GM21390 (cell line): ENCODE measurements around the gene SCAPER.
"Not testable (repeated sequence)": the region's sequence is repeated elsewhere in the genome, so short reads cannot be mapped to it uniquely, and the experiment has no call there.

Experiments used
- ATAC-seq: cut with Tn5 transposase; IDR thresholded peaks from one replicate; pipeline ENCODE4 v1.9.1; 2021; ENCODE audit not compliant: unreplicated experiment

The SCAPER gene

GRCh38 chr15:76502185-76502584 lies 403.0 kb downstream of the SCAPER start:
- ATAC-seq = not testable (repeated sequence)

GRCh38 chr15:76501726-76502125 lies 403.4 kb downstream of the SCAPER start:
- ATAC-seq = no peak

DNA sequence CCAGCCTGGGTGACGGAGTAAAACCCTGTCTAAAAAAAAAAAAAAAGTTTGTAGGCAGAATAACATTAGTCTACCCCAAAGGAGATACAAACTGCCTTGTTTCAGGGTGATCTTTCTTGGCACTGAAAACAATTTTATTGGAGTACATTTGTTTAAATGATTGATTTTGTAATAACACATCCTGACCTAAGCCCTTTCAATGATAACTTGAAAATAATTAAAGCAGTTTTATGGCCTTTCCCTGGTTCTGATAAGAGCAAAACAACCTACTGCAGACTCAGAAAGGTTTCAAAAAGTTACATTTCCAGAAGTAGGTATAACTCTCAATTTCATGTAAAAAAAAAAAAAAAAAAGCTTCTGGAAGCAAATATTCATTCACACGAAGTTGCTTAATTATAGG lies 404.1 kb downstream of the SCAPER start:
- no peak for ATAC-seq

- no peak for ATAC-seq
Measured at GRCh38 chr15:76495487-76495886, 409.7 kb downstream of the SCAPER start.

DNA sequence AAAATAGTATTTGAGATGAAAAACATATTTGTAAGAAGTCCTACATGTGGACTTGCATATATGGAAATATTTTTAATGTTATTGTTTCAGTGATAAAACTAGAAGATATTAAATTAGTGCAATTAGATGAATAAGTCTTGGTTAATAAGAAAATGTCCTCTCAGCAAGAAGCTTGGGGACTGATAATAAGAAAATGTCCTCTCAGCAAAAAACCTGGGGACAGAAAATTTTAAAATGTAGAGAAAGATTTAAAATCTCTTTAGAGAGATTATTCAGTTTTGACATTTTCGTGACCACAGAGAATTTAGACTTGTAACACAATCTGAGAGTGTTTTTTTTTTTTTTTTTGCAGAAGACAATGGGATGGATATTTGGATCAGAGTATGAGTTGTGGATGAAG lies 412.6 kb downstream of the SCAPER start:
- no peak for ATAC-seq

GRCh38 chr15:76483752-76484151 lies 421.4 kb downstream of the SCAPER start:
- ATAC-seq = no peak

DNA sequence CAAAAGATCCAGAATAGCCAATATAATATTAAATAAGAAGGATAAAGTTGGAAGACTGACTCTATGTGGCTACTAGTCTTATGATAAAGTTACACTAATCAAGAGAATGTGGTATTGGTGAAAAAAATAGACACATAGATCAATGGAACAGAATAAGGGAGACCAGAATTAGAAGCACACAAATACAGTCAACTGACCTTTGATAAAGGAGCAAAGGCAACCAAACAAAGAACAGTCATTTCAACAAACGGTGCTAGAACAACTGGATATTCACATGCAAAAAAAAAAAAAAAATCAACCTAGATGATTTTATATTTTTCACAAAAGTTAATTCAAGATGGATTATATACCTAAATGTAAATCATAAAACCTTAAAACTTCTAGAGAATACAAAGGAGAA lies 422.1 kb downstream of the SCAPER start:
- no peak for ATAC-seq

DNA sequence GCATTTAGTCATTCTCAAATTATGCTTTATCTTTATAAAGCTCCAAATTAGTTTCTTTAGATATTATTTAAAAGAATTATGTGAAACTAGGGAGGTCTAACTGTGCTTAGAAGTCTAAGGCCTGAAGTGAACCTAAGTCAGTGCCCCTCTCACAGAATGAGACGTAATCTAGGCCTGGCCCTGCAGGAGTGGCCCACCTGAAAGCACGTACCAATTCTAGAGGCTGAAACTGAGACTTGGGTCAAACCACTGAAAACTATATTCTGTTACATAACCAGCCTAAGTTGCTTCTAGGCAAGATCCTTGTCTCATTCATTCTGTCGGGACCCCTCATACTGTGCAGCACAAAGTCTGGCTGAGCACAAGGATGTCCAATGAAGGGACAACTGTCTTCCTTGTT lies 424.9 kb downstream of the SCAPER start:
- no peak for ATAC-seq

GRCh38 chr15:76470691-76471090 lies 434.4 kb downstream of the SCAPER start:
- no peak for ATAC-seq

DNA sequence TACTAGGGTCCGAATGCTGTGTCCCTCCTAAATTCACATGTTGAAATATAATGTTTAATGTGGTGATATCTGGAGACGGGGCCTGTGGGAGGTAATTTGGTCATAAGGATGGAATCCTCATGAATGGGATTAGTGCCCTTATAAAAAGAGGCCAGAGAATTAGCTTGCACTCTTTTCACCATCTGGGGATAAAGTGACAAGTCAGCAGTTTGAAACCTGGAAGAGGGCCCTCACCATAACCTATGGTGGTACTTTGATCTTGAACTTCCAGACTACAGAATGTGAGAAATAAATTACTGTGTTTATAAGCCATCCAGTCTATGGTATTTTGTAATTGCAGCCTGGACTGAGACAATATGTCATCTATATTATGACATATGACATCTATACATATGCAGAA lies 436.4 kb downstream of the SCAPER start:
- no peak for ATAC-seq

GRCh38 chr15:76467136-76467535 lies 438.0 kb downstream of the SCAPER start:
- ATAC-seq = no peak

GRCh38 chr15:76465728-76466127 lies 439.4 kb downstream of the SCAPER start:
- no peak for ATAC-seq

GRCh38 chr15:76464247-76464646 lies 440.9 kb downstream of the SCAPER start:
- no peak for ATAC-seq

DNA sequence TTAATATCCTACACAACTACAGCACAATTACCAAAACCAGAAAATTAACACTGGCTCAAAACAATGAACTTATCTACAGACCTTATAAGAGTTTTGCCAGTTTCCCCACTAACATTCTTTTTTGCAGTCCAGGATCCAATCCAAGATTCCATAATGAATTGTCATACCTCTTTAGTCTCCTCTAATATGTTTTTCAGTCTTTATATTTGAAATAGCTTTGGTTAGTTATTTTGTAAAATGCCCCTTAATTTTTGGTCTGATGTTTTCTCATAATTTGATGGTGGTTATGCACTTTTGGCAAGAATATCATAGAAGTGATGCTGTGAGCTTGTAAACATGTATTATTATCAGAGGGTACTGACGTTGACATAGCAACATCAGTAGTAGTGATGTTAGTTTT lies 444.3 kb downstream of the SCAPER start:
- no peak for ATAC-seq

DNA sequence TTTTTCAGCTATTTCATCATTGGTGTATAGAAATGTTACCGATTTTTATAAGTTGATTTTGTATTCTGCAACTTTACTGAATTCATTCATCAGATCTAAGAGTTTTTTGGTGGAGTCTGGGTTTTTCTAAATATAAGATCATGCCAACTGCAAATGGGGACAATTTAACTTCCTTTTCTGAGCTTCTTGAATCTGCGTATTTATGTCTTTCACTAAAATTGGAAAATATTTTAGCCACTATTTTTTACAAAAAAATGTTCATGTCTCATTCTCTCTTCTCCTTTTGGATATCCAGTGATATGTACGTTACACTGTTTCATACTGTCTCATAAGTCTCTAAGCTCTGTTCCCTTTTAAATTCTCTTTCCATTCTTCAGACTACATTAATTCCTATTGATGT lies 444.8 kb downstream of the SCAPER start:
- ATAC-seq = no peak

DNA sequence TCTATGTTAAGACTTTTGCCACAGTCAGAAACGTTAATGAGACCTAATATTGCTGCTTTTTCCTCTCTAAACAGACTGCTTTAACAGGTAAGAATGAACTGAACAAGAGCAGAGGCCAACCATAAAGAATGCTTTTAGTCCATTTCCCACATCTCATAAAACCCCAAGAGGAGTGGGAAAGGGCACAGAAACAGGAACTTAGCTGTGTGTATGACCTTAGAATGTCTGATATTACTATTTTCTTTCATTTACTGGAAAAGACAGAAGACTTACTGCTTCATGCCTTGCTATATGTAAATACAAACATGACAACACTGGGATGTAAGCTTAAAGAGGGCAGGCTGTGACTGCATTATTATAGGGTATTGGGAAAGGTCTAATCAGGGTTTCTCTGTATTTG lies 453.6 kb downstream of the SCAPER start:
- ATAC-seq = no peak

- ATAC-seq = no peak
Measured at GRCh38 chr15:76449455-76449854, 455.7 kb downstream of the SCAPER start.

DNA sequence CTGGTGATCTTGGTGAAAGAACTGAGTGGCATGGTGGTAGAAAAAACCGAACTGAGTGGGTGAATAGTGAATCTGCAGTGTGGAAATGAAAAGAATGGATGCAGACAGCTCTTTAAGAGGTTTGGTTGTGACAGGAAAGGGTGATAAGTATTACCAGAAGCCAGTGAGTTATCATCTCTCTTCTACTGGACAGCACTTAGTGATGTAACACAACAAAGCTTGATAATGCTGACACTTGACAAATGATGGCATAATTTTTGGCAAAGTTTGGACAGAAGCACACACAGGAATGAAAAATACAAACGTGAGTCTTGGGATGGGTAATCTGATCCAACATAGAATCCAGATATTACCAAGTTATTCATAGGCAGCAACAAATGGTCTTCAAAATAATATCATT lies 456.4 kb downstream of the SCAPER start:
- no peak for ATAC-seq

- ATAC-seq = no peak
Measured at GRCh38 chr15:76447728-76448441, 457.3 kb downstream of the SCAPER start.

DNA sequence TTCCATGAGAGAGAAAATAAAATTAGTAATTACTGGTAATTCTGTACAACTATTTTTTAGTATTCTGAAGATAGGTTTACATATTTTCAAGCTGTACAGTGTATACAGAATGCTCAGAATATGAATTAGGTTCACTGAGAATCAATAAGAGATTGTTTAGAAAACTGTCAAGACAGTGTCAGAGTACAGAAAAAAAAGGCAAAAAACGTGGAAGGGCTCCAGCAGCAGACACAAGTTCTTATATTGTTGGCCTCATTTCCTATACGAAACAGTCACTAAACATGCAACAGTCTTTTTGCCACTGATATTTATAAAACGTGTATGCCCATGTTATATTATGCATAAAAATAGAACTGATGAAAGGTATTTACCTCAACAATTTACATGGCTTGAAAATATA lies 464.7 kb downstream of the SCAPER start:
- no peak for ATAC-seq

GRCh38 chr15:76439542-76439941 lies 465.6 kb downstream of the SCAPER start:
- no peak for ATAC-seq

GRCh38 chr15:76433798-76434400 lies 471.2 kb downstream of the SCAPER start:
- no peak for ATAC-seq

DNA sequence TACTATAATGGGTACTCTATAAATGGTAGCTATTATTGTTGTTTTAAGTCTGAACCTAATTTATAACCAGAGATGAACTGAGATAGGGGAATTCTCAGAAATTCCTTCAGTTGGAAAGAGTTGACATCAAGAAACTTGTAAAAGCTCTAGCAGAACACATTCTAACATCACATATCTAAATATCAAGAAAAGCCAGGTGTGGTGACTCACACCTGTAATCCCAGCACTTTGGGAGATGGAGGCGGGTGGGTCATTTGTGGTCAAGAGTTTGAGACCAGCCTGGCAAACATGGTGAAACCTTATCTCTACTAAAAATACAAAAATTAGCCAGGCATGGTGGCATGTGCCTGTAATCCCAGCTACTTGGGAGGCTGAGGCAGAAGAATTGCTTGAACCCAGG lies 472.1 kb downstream of the SCAPER start:
- ATAC-seq = not testable (repeated sequence)
